ENCODE results near the gene SVOPL. TPM values are rescaled to one million over a fixed set of nuclear protein-coding genes. Genes with fewer than 3 reads are reported as not detected.

Gene SVOPL
- total RNA-seq, 1 experiment from 2014 or later, result not detected

DNA sequence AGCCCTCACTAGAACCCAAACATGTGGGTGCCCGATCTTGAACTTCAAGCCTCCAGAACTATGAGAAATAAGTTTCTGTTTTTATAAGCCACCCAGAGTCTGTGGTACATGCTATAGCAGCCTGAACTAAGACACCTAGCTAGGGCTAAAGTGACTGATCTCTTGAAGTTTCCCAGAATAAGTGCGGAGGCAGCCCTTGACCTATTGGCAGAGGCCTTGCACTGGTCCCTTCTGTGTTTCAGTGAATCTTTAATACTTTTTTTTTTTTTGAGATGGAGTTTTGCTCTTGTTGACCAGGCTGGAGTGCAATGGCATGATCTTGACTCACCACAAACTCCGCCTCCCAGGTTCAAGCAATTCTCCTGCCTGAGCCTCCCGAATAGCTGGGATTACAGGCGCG is 85.1 kb downstream of the SVOPL start (continued):
- TF ChIP-seq TCF7L2 (IDR thresholded peaks at IDR 0.05; ENCODE audit: borderline replicate concordance, extremely low read depth, insufficient read depth, insufficient read length) (no peak), CBX3 (IDR thresholded peaks at IDR 0.05; ENCODE audit: low read depth) (no peak), ELF1 (IDR thresholded peaks at IDR 0.05; ENCODE audit: borderline replicate concordance, low read depth) (no peak), SRF (IDR thresholded peaks at IDR 0.05; ENCODE audit: low read depth) (no peak), YY1 (IDR thresholded peaks at IDR 0.05; ENCODE audit: extremely low read depth, insufficient replicate concordance, low read depth, low read length) (no peak), POLR2AphosphoS5 (IDR thresholded peaks at IDR 0.05; ENCODE audit: low read depth, low read length) (no peak), FOSL1 (IDR thresholded peaks at IDR 0.05; ENCODE audit: low read depth) (no peak), ZFX (IDR thresholded peaks at IDR 0.05) (no peak)

DNA sequence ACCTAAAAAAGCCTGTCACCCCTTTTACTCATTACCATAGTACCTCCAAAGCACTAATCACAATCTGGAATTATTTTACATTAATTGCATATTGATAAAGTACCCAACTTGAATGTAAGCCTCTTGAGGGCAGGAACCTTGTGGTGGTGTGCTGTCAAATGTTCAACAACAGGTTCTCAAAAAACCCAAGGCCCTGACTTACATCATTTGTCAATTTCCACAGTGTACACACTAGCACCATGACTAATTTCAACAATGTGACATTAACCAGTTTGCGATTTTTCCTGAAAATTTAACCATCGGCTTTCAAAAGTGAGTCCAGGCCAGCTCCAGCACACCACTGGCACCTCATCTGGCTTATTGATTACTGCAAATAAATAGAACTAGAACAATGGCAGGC is 87.5 kb downstream of the SVOPL start:
- BruUV-seq (replicated peaks), result no TSS peak
- H3K4me1 ChIP-seq (ENCODE audit: control insufficient read depth in 1 of 2, insufficient read depth in 2 of 2, low read length in 2 of 2), result no peaks in the 10 kb centered on the region
- ChIA-PET CTCF (no interaction called here), RAD21 (ENCODE audit: low non-redundant PET in 1 of 2, low total read pairs in 2 of 2, uncharacterized antibody in 2 of 2, unreplicated experiment in 2 of 2) (no interaction called here), POLR2A (no interaction called here)
- no peak overlapping the region for H3K4me3 ChIP-seq (replicated peaks in 1 of 2; ENCODE audit: low read depth in 1 of 2, low read length in 2 of 2)
- no peaks in the 10 kb centered on the region for H4K20me1 ChIP-seq (ENCODE audit: insufficient read depth)
- H3K9me2 ChIP-seq (ENCODE audit: insufficient read depth), result no peaks in the 10 kb centered on the region
- no peak overlapping the region for H3K9ac ChIP-seq (ENCODE audit: low read length)
- DNase-seq (ENCODE audit: low read depth, low spot score), result no peak
- no peak overlapping the region for H3K27ac ChIP-seq (ENCODE audit: low read depth, low read length)
- no peaks in the 10 kb centered on the region for H3K27me3 ChIP-seq (ENCODE audit: insufficient read depth, low read length)
- TF ChIP-seq SIN3A (IDR thresholded peaks at IDR 0.05; ENCODE audit: low read depth), result no peak
- no peak for TF ChIP-seq POLR2A (IDR thresholded peaks at IDR 0.05; ENCODE audit: borderline replicate concordance, extremely low read depth, insufficient read depth, insufficient read length)
- TF ChIP-seq CBX3 (IDR thresholded peaks at IDR 0.05; ENCODE audit: low read depth), result no peak
- no peak for TF ChIP-seq EZH2 (IDR thresholded peaks at IDR 0.05)
- TF ChIP-seq ZNF274 (IDR thresholded peaks at IDR 0.05; ENCODE audit: low read depth, low read length), result no peak
- no peak for TF ChIP-seq TCF7L2 (IDR thresholded peaks at IDR 0.05; ENCODE audit: borderline replicate concordance, extremely low read depth, insufficient read depth, insufficient read length)
- TF ChIP-seq CEBPB (IDR thresholded peaks at IDR 0.05; ENCODE audit: low read depth), result no peak
- TF ChIP-seq SP1 (IDR thresholded peaks at IDR 0.05; ENCODE audit: low read depth), result no peak
- no peak for TF ChIP-seq JUND (IDR thresholded peaks at IDR 0.05)
- no peak for TF ChIP-seq EGR1 (IDR thresholded peaks at IDR 0.05; ENCODE audit: low read depth)
- H3K36me3 ChIP-seq (ENCODE audit: control insufficient read depth in 1 of 2, insufficient read depth in 2 of 2, low read length in 2 of 2), result no peaks in the 10 kb centered on the region
- no peak for ATAC-seq
- no peak overlapping the region for H2AFZ ChIP-seq (ENCODE audit: low read depth, low read length, poor library complexity, severe bottlenecking)
- H3K9me3 ChIP-seq (ENCODE audit: control insufficient read depth in 1 of 2, insufficient read depth in 1 of 2, low read depth in 1 of 2, low read length in 2 of 2), result no peaks in the 10 kb centered on the region
- intact Hi-C loops (cut with micrococcal nuclease), result no loop called here
- no peaks in the 10 kb centered on the region for H3K79me2 ChIP-seq (ENCODE audit: insufficient read depth, low read length)
- no peak overlapping the region for H3K4me2 ChIP-seq (ENCODE audit: low read length)

Data from HCT116 (cell line).